SIG-M5 (cell line): Measurements from ENCODE around the gene RHBG.

Experiments
- DNase-seq: peaks from one replicate; lab custom pipeline; 2025; lab: John Stamatoyannopoulos, UW

Gene RHBG

GRCh38 chr1:156425943-156426342, 56.9 kb downstream of the RHBG start:
- DNase-seq, result no peak

- no peak for DNase-seq
Observed at GRCh38 chr1:156427957-156428356, 58.9 kb downstream of the RHBG start.

GRCh38 chr1:156428746-156429288, 59.8 kb downstream of the RHBG start:
- DNase-seq, result no peak

- no peak for DNase-seq
Observed at GRCh38 chr1:156429313-156430060, 60.5 kb downstream of the RHBG start.

- no peak for DNase-seq
Observed at GRCh38 chr1:156430303-156430702, 61.3 kb downstream of the RHBG start.

GRCh38 chr1:156430866-156431265, 61.9 kb downstream of the RHBG start:
- DNase-seq, result no peak

- DNase-seq, result no peak
Observed at GRCh38 chr1:156431366-156431765, 62.4 kb downstream of the RHBG start.

GRCh38 chr1:156431769-156432668, 63.0 kb downstream of the RHBG start:
- no peak for DNase-seq

GRCh38 chr1:156432669-156433018, 63.6 kb downstream of the RHBG start:
- DNase-seq, result no peak

GRCh38 chr1:156433032-156433431, 64.0 kb downstream of the RHBG start:
- DNase-seq, result no peak

GRCh38 chr1:156433602-156434001, 64.6 kb downstream of the RHBG start:
- no peak for DNase-seq
